Activated T-helper 1 cell treated with Interleukin-2 at 50 U/mL for 16 hours (primary cell): Measurements from ENCODE around the gene TXNL4B.

Experiments
- DNase-seq: peaks from one replicate; pipeline ENCODE4 v3.0.0-alpha.2; 2020; ENCODE audit warnings: low read depth

The TXNL4B gene

GRCh38 chr16:72093448-72094265 lies at the start of gene TXNL4B, which contains the start of gene DHX38:
Gene TXNL4B (minus strand): TSS chr16:72093620. CDS start chr16:72090749, 2,871 bp downstream.
Gene DHX38 (plus strand): TSS chr16:72093847. CDS start chr16:72096158, 2,311 bp downstream.
- DNase-seq = peak; percentile 83

GRCh38 chr16:72142476-72142875 lies 49.1 kb upstream of the TXNL4B start:
- no peak for DNase-seq

DNA sequence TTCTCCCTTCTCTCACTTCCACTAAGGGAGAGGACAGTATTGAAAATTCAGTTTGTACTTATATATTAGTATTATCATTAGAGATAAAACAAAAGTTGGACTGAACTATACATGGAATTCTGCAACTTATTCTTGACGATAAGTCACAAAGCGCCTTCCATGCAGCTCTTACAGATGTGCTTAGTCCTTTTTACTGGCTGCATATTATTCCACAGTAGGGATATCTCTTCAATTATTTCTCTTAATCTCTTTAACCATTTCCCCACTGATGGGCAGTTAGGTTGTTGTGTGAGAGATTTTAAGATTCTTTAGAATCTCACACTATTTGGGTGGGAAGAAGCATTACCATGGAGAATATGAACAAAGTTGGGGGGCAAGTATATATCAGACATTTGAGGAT lies 46.5 kb upstream of the TXNL4B start:
- no peak for DNase-seq

DNA sequence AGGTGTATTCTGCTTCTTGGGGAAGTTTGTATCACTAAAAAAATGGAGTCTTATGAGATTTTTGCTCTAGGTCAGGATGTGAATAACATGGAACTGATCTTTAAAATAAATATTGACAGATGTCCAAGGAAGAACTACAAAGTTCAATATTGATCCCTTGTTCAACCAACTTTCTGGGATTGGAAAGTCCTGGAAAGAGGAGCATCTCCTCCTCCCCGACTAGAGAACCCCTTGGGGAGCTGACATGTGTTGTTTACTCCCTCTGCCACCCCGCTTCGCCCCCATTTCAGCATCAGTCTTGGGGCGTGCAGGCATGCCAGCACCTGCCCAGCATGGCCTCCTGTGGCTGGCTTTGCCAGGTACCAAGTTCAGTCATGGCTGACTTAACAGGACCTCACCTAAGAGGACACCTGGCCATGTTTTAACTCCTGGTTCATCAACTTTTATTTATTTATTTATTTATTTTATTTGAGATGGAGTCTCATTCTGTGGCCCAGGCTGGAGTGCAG lies 44.7 kb upstream of the TXNL4B start:
- no peak for DNase-seq

DNA sequence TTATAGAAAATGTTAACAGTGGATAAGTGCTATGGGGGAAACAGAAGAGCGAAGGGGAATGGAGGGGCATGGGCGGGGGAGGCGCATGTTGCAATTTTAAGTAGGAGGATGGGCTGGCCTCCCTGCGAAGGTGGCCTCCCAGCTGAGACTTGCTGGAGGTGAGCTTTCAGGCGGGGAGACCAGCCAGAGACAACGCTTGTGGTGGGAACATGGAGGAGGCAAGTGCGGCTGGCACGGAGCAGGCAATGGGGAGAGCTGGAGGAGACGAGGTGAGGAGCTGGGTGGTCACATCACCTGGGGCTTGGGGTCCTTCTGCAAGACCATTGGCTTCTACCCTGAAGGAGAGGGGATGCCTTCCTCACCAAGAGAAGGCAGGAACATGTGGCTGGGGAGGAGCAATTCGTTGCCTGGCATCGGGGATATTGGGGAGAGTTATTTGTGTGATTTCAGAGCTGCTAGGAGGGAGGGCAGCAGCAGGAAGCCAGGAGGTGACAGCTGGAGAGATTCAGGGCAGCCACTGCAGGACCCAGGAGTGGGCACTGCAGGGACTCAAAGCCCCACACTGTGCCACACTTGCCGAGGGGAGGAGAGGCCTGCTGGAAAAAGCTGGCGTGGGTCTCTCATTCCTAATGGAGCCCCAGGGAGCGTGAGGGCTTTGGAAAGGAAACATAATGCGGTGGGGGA lies 44.1 kb upstream of the TXNL4B start:
- DNase-seq = no peak

GRCh38 chr16:72134507-72134906 lies 41.1 kb upstream of the TXNL4B start:
- DNase-seq = no peak

- DNase-seq = no peak
Observed at GRCh38 chr16:72132726-72133125, 39.3 kb upstream of the TXNL4B start.

DNA sequence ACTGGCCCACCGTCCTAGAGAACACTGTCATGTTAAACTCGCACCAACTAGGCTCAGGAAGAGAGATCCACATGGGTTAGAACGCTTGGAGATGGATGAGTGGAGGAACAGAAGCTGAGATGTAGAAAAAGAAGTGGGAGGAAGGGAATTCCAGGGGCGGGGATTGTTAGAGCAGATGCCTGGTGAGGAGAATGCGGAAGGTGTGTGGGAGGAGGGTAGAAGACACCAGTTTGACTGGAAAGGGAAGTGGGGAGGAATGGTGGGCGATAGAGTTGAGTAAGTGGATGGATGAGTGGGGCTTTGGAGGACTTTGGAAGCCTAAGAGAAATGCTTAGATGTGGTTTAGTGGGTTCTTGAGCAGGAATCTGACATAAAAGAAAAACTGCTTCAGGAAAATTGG lies 37.6 kb upstream of the TXNL4B start:
- DNase-seq = no peak

DNA sequence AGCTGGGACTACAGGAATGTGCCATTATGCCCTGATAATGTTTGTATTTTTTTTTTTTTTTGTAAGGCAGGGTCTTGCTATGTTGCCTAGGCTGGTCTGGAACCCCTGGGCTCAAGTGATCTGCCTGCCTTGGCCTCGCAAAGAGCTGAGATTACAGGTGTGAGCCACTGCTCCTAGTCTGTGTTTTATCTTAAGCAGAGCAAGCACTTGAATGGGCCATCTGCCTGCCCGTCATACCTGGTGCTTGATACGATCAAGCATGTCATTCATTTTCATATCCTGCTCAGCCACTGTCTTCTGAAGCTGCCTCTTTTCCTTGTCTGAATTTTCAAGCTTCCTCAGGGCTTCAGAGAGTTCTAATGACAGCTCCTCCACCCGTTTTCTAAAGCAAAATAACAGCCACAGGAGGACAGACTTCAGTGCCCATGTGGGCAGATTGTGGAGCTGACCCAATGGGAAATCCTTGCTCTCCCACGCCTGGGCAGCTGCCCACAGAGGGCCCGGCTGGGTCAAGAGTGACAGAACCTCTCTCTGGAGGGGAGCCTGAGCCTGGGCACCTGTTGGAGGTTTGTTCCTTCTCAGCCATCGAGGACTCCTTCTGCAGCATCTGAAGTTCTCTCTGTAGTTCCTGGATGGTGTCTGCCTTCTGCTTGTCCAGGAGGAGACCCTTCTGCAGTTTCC lies 36.7 kb upstream of the TXNL4B start:
- DNase-seq = no peak

- DNase-seq = no peak
Observed at GRCh38 chr16:72128701-72129100, 35.3 kb upstream of the TXNL4B start.

GRCh38 chr16:72126429-72126765 lies 33.0 kb upstream of the TXNL4B start:
- DNase-seq = no peak

GRCh38 chr16:72125635-72126428 lies 32.4 kb upstream of the TXNL4B start:
- no peak for DNase-seq

DNA sequence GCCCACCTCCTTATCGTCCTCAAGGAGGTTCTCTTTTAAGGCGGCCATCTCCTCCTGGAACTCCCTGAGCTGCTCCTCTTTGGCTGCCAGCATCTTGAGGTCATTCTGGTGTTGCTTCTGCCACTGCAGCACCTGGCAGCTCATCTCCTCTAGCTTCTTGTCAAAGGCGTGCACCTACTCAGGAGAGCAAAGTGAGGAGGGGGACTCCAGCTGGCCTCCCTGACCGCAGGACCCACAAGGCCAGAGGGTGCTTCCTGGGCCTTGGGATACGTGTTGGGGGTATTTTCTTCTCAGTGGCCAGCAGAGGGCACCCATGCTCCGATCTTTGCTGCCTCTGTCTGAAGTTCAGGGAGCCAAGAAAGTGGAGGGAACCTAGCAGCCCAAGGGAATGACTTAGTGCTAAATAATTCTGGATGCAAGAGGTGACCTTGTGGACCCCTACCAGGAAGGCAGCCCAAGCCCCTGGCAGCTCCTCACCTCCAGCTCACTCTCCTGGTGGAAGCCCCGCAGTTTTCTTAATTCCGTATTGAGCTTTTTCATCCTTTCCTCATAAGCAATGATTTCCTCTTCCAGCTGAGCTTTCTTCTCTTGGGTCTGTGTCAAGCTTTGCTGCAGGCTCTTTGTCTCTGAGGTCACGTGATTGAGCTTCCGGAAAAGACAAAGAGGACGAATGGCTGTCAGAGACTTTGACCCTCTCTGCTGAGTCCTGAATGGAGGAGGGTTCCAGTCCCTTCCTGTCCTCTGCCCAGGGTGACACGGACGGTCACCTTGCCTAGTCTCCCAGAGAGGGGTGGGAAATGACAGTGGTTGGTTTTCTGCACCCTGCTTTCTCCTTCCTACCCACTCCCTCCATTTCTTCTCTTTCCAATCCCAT lies 31.6 kb upstream of the TXNL4B start:
- DNase-seq = peak; percentile 24

- DNase-seq = no peak
Observed at GRCh38 chr16:72124148-72124547, 30.7 kb upstream of the TXNL4B start.

DNA sequence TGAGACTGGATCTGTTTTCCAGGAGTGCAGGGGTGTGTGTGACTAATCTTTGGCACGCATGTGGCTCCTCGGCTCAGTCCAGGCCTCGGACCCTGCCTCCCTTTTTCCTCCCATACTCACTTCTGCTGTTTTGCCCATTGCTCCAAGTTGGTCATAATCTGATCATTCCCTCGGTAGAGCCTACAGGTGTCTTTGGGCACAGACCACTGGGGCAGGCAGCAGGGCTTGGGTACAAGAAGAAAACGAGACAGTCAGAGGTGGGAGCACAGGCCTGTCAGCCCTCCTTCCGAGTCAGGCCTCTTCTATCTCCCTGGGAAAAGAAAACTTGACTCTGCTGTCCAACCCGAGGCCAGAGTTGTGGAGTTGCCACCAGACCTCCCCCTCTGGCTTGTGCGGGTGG lies 30.0 kb upstream of the TXNL4B start:
- no peak for DNase-seq

GRCh38 chr16:72122916-72123315 lies 29.5 kb upstream of the TXNL4B start:
- DNase-seq = no peak

- DNase-seq = no peak
Observed at GRCh38 chr16:72122308-72122707, 28.9 kb upstream of the TXNL4B start.

DNA sequence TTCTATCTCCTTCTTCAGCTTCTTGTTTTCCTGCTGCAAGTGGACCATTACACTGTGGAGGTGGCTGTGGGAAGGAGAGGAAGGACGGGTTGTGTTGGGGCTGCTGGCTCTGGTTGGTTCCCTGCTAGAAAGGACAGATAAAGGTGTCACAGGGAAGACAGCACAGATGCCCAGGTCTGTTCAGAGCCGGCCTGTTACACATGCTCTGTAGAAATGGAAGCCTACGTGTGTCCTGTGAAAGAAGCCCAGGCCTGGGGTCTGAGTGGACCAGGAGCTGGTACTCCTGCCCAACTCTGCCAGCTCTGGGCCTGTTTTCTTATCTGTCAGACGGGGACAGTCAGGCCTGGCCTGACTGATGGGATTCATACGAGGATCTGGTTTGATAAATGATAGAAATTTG lies 26.6 kb upstream of the TXNL4B start:
- no peak for DNase-seq

- DNase-seq = no peak
Observed at GRCh38 chr16:72113616-72113945, 20.2 kb upstream of the TXNL4B start.

- no peak for DNase-seq
Observed at GRCh38 chr16:72112906-72113615, 19.6 kb upstream of the TXNL4B start.

DNA sequence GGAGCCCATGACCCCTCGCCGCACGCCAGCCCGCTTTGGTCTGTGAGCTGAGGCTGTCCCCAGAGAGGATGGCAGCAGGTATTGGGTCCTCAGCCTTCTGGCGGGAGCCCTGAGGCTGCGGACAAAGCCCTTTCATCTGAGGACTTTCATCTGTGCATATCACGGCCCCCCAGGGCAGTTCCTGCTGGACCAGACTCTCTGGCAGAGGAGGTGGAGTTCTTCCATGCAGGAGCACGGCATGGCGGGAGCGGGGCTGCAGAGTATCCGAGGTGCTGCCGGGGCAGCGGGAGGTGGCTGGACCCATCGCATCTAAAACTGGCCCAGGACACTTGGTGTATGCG lies 19.0 kb upstream of the TXNL4B start:
- no peak for DNase-seq
